GM12878 (cell line): ENCODE measurements around the gene DLK1. TPM values are rescaled to one million over a fixed set of nuclear protein-coding genes. Genes with fewer than 3 reads are reported as not detected.

Experiments
- ATAC-seq: fragments of 200-7000 bp; cut with Tn5 transposase; 3 replicates; pipeline ENCODE4 v1.9.1; 2020; ENCODE audit warnings: mild to moderate bottlenecking, moderate library complexity
- BruUV-seq: library from RNA; stranded (reverse); fragments of 400-500 nt; replicated peaks from 2 replicates; lab custom pipeline; 2021; lab: Mats Ljungman, UMichigan
- CTCF ChIA-PET: fragments of 300-600 bp; sonication (Branson Sonifier 250); formaldehyde crosslinking; extraction: SDS; loops from one replicate; lab custom pipeline; 2021; ENCODE audit warnings: inconsistent platforms; lab: Yijun Ruan, JAX
- POLR2A ChIA-PET: fragments of 350-600 bp; formaldehyde crosslinking; extraction: SDS; loops from one replicate; lab custom pipeline; 2021; ENCODE audit warnings: inconsistent platforms; lab: Charles Lee
- RAD21 ChIA-PET: fragments of 300-600 bp; sonication (Branson Sonifier 250); formaldehyde crosslinking; loops from one replicate; lab custom pipeline; 2023; ENCODE audit warnings: antibody characterized with exemption; ENCODE audit not compliant: unreplicated experiment; lab: Charles Lee
- SMC1A ChIA-PET: fragments of 300-600 bp; sonication (Branson Sonifier 250); formaldehyde crosslinking; loops from one replicate; lab custom pipeline; 2023; ENCODE audit not compliant: unreplicated experiment, uncharacterized antibody; lab: Charles Lee
- DNase-seq: peaks from one replicate; pipeline ENCODE4 v3.0.0-alpha.2; 2011; ENCODE audit warnings: low read depth, low spot score
- FAIRE-seq: peaks from 3 replicates; lab custom pipeline; 2011; peaks lifted over from hg19 to GRCh38; lab: Jason Lieb, UNC
- H2AFZ ChIP-seq: 2 replicates; pipeline ENCODE4 v1.6.0; 2011; ENCODE audit warnings: low read depth, low read length, control low read depth; ENCODE audit not compliant: control insufficient read depth
- H3K27ac ChIP-seq: 2 replicates; pipeline ENCODE4 v1.5.1; 2011; ENCODE audit warnings: control low read depth; ENCODE audit not compliant: control insufficient read depth, insufficient read depth
- H3K27me3 ChIP-seq, 2 experiments: replicated peaks in 1 of 2; 2 replicates each; pipeline versions ENCODE4 v1.6.0 to v1.6.1; 2011; ENCODE audit warnings: low read length in 1 of 2; ENCODE audit not compliant: control insufficient read depth in 2 of 2, insufficient read depth in 2 of 2
- H3K36me3 ChIP-seq, 2 experiments: 2 replicates each; pipeline ENCODE4 v1.5.1; 2011; ENCODE audit warnings: low read length in 1 of 2; ENCODE audit not compliant: control insufficient read depth in 2 of 2, insufficient read depth in 2 of 2
- H3K4me1 ChIP-seq: 2 replicates; pipeline ENCODE4 v1.6.1; 2011; ENCODE audit warnings: mild to moderate bottlenecking, low read length, moderate library complexity, mixed read lengths; ENCODE audit not compliant: control insufficient read depth, insufficient read depth
- H3K4me2 ChIP-seq: 2 replicates; pipeline ENCODE4 v1.6.0; 2011; ENCODE audit warnings: control low read depth; ENCODE audit not compliant: control insufficient read depth, insufficient read depth
- H3K4me3 ChIP-seq: fragments of 200-600 bp; sonication (generic); 2 replicates; pipeline ENCODE4 v1.5.1; 2016
- H3K79me2 ChIP-seq: 2 replicates; pipeline ENCODE4 v1.6.0; 2011; ENCODE audit warnings: low read length; ENCODE audit not compliant: control insufficient read depth, insufficient read depth
- H3K9ac ChIP-seq: 2 replicates; pipeline ENCODE4 v1.8.0; 2011; ENCODE audit warnings: low read length, control low read depth, mixed read lengths; ENCODE audit not compliant: control insufficient read depth, insufficient read depth
- H3K9me3 ChIP-seq: replicated peaks from 3 replicates; pipeline ENCODE4 v1.5.1; 2011; ENCODE audit warnings: mild to moderate bottlenecking, low read length; ENCODE audit not compliant: control insufficient read depth, insufficient read depth
- H4K20me1 ChIP-seq: 2 replicates; pipeline ENCODE4 v1.6.0; 2011; ENCODE audit not compliant: control insufficient read depth, insufficient read depth
- ASH2L ChIP-seq: fragments of 300-600, 200-600 bp; sonication (generic); IDR thresholded peaks from 2 replicates; pipeline ENCODE4 v1.6.1; 2017; ENCODE audit warnings: low read depth, mild to moderate bottlenecking, borderline replicate concordance
- BHLHE40 ChIP-seq, 2 experiments: fragments of 450-650 bp in 1 of 2; IDR thresholded peaks; 2 replicates each; pipeline ENCODE4 v1.6.1; 2011 to 2017; ENCODE audit warnings: low read depth in 2 of 2, borderline replicate concordance in 1 of 2, improper control_type of control experiment in 1 of 2, low read length in 1 of 2, mild to moderate bottlenecking in 1 of 2
- E2F4 ChIP-seq: IDR thresholded peaks from 2 replicates; pipeline ENCODE4 v1.6.1; 2012; ENCODE audit warnings: low read depth, low read length, improper control_type of control experiment
- ELK1 ChIP-seq: IDR thresholded peaks from 2 replicates; pipeline ENCODE4 v1.6.1; 2012; ENCODE audit warnings: low read depth, low read length, improper control_type of control experiment
- FOS ChIP-seq: IDR thresholded peaks from 3 replicates; pipeline ENCODE4 v1.6.1; 2011; ENCODE audit warnings: borderline replicate concordance; ENCODE audit not compliant: insufficient read length; ENCODE audit errors: extremely low read depth
- KAT2A ChIP-seq: conservative IDR thresholded peaks from 2 replicates; pipeline ENCODE4 v1.6.1; 2011; ENCODE audit warnings: low read depth, low read length; ENCODE audit not compliant: control insufficient read depth
- NRF1 ChIP-seq: conservative IDR thresholded peaks from 2 replicates; pipeline ENCODE4 v1.6.1; 2011; ENCODE audit warnings: mild to moderate bottlenecking, low read depth, low read length, improper control_type of control experiment
- ZNF384 ChIP-seq: IDR thresholded peaks from 2 replicates; pipeline ENCODE4 v1.6.1; 2012; ENCODE audit warnings: low read depth, mild to moderate bottlenecking, low read length, improper control_type of control experiment, borderline replicate concordance
- ZNF592 ChIP-seq: fragments of 450-650 bp; IDR thresholded peaks from 2 replicates; pipeline ENCODE4 v1.6.1; 2017; ENCODE audit warnings: mild to moderate bottlenecking, moderate library complexity
- WGBS: methylation state at CpG from one replicate; pipeline ENCODE4 v1.1.6; 2016; ENCODE audit warnings: low lambda C conversion rate; ENCODE audit not compliant: insufficient replicate concordance, insufficient coverage; ENCODE audit errors: missing lambda C conversion rate; 5-methylcytosine and 5-hydroxymethylcytosine counted together
- in situ Hi-C: fragments of 300-500 bp; cut with MboI; formaldehyde crosslinking; loops from 9 replicates; pipeline ENCODE4 v1.14.3; 2018; ENCODE audit warnings: mixed read lengths
- intact Hi-C: fragments of 100-400 bp; cut with micrococcal nuclease; formaldehyde crosslinking; loops from one replicate; pipeline ENCODE4 v1.14.2; 2022; ENCODE audit not compliant: unreplicated experiment
- polyA plus RNA-seq, 11 experiments: library from polyadenylated mRNA; depleted of rRNA in 4 of 11; unstranded in 6 of 11; stranded (reverse) in 5 of 11; fragments of >200 nt; fragmentation: Nextera tagmentation in 4 of 11; fragmentation: Illumina TruSeq in 1 of 11; extraction: Ambion mirVana in 4 of 11; extraction: Trizol in 1 of 11; gene quantifications; 1 replicate in 1 of 11; 2 replicates in 10 of 11; pipeline versions ENCODE4 v1.2.1 to v1.2.3, GENCODE V29; 2011 to 2016; ENCODE audit warnings: inconsistent platforms in 2 of 11, missing spikeins in 2 of 11, low read depth in 1 of 11
- total RNA-seq, 4 experiments: library from RNA; depleted of rRNA in 3 of 4; stranded (reverse); fragments of >200 nt in 3 of 4; fragmentation: Illumina TruSeq in 1 of 4; extraction: Trizol in 1 of 4; gene quantifications; 2 replicates each; pipeline versions ENCODE4 v1.2.1 to v1.2.3, GENCODE V29; 2013 to 2021

Gene DLK1
- total and polyA plus RNA-seq, 10 of the 15 experiments (the other 5 are each of a cell fraction or from before 2014, with no cell fraction given), result 0.87 TPM; not detected in 9

DNA sequence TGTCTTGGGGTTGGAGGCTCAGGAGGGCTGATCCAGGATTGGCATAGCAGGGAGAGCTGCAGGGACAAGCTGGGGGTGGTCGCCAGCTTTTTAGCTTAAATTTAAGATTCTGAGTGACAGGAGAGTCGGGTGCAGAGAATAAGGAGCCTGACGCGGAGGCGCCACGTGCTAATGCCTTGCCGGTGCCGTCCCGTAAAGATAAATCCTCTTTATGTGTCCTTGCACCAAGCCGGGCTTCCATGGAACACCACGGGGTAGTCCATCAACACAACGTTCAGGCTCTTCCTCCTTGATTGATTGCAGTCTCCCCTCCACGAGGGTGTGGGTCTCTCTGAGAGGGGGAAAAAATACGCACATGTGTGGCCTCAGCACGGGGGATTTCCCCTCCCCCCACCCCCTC, 3.9 kb downstream of the DLK1 start:
- no TSS peak for BruUV-seq
- ATAC-seq, result no peak
- no peak overlapping the region for H3K4me2 ChIP-seq
- no peaks in the 10 kb centered on the region for H3K4me1 ChIP-seq
- H3K27me3 ChIP-seq, result peaks cover 0 to 2% of the 10 kb centered on the region in 2 experiments; a peak in 1 of 4 replicates
- no peak overlapping the region for H3K4me3 ChIP-seq
- in situ Hi-C loops (no loop called here), intact Hi-C loops (no loop called here)
- WGBS, result 29% methylated on average over 15 of the region's 15 CpGs
- POLR2A ChIA-PET, result no interaction called here
- H4K20me1 ChIP-seq, result no peaks in the 10 kb centered on the region
- no peak overlapping the region for H3K9ac ChIP-seq
- no peaks in the 10 kb centered on the region for H3K79me2 ChIP-seq
- H3K27ac ChIP-seq, result no peak overlapping the region
- no peaks in the 10 kb centered on the region for H3K9me3 ChIP-seq
- H2AFZ ChIP-seq, result no peak overlapping the region
- RAD21 ChIA-PET, result interaction anchor here (0.6 kb wide), 1 partner anchor 16 kb away, joined by 3 read pairs; no protein-coding TSS in a partner anchor
- SMC1A ChIA-PET, result no interaction called here
- FAIRE-seq, result no peak
- no peaks in the 10 kb centered on the region for H3K36me3 ChIP-seq
- TF ChIP-seq ZNF384 (no peak), FOS (no peak), NRF1 (no peak), KAT2A (no peak), ZNF592 (no peak), BHLHE40 (IDR thresholded peaks at IDR 0.05; ENCODE audit: borderline replicate concordance in 1 of 2, low read depth in 2 of 2, low read length in 1 of 2) (no peak), E2F4 (no peak), ASH2L (no peak), ELK1 (no peak)
- CTCF ChIA-PET, result no interaction called here
- no peak for DNase-seq
